HepG2 (cell line): Measurements from ENCODE around the gene TBC1D1. TPM values are rescaled to one million over a fixed set of nuclear protein-coding genes. Genes with fewer than 3 reads are reported as not detected.

Experiments used
- AKNA ChIP-seq: sonication (generic); formaldehyde crosslinking; IDR thresholded peaks from 2 replicates; pipeline ENCODE4 v1.4.0; 2020; ENCODE audit warnings: missing genetic modification reagents, borderline replicate concordance
- ATF7-NPFF ChIP-seq: sonication (generic); formaldehyde crosslinking; IDR thresholded peaks from 2 replicates; pipeline ENCODE4 v1.8.1; 2023; ENCODE audit warnings: mild to moderate bottlenecking, low read depth, missing genetic modification reagents, moderate library complexity
- DBP ChIP-seq: sonication (generic); formaldehyde crosslinking; IDR thresholded peaks from 2 replicates; pipeline ENCODE4 v1.4.0; 2020; ENCODE audit warnings: missing genetic modification reagents; ENCODE audit errors: not compliant biosample characterization
- FIP1L1 ChIP-seq: fragments of 200-400 bp; formaldehyde crosslinking; IDR thresholded peaks from 2 replicates; pipeline ENCODE4 v1.6.1; 2018; ENCODE audit warnings: low read depth, mild to moderate bottlenecking, low read length, moderate library complexity, borderline replicate concordance; ENCODE audit not compliant: insufficient read depth
- HOXA7 ChIP-seq: sonication (generic); formaldehyde crosslinking; IDR thresholded peaks from 2 replicates; pipeline ENCODE4 v1.8.1; 2022; ENCODE audit warnings: mild to moderate bottlenecking, missing genetic modification reagents, moderate library complexity
- PHF5A ChIP-seq: IDR thresholded peaks from one replicate; pipeline ENCODE4 v1.6.1; 2018; ENCODE audit warnings: low read depth, missing genetic modification reagents; ENCODE audit not compliant: unreplicated experiment
- RELA ChIP-seq: sonication (generic); formaldehyde crosslinking; IDR thresholded peaks from 2 replicates; pipeline ENCODE4 v1.4.0; 2020; ENCODE audit warnings: missing genetic modification reagents
- REXO4 ChIP-seq: sonication (generic); formaldehyde crosslinking; IDR thresholded peaks from 2 replicates; pipeline ENCODE4 v1.8.0; 2022; ENCODE audit warnings: missing genetic modification reagents, mild to moderate bottlenecking, borderline replicate concordance
- SUZ12 ChIP-seq: fragments of 150-350 bp; IDR thresholded peaks from 2 replicates; pipeline ENCODE4 v1.6.1; 2014; ENCODE audit warnings: low read depth, low read length
- ZFP36L1 ChIP-seq: sonication (generic); formaldehyde crosslinking; IDR thresholded peaks from 2 replicates; pipeline ENCODE4 v1.8.0; 2022; ENCODE audit warnings: mild to moderate bottlenecking, missing genetic modification reagents, moderate library complexity
- ZFP82 ChIP-seq: sonication (generic); formaldehyde crosslinking; IDR thresholded peaks from 2 replicates; pipeline ENCODE4 v1.5.1; 2020; ENCODE audit warnings: mild to moderate bottlenecking, missing genetic modification reagents, borderline replicate concordance
- ZNF138 ChIP-seq: sonication (generic); formaldehyde crosslinking; IDR thresholded peaks from 2 replicates; pipeline ENCODE4 v1.5.0; 2020; ENCODE audit warnings: mild to moderate bottlenecking, low read depth, missing genetic modification reagents
- ZNF317 ChIP-seq: sonication (generic); formaldehyde crosslinking; IDR thresholded peaks from 2 replicates; pipeline ENCODE4 v1.5.0; 2020; ENCODE audit warnings: mild to moderate bottlenecking, missing genetic modification reagents
- ZNF343 ChIP-seq: sonication (generic); formaldehyde crosslinking; IDR thresholded peaks from 2 replicates; pipeline ENCODE4 v1.4.0; 2020; ENCODE audit warnings: mild to moderate bottlenecking, missing genetic modification reagents
- ZNF552 ChIP-seq: sonication (generic); formaldehyde crosslinking; IDR thresholded peaks from 2 replicates; pipeline ENCODE4 v1.9.0; 2022; ENCODE audit warnings: missing genetic modification reagents, mild to moderate bottlenecking, borderline replicate concordance
- ZNF605 ChIP-seq: sonication (generic); formaldehyde crosslinking; IDR thresholded peaks from 2 replicates; pipeline ENCODE4 v1.8.0; 2022; ENCODE audit warnings: mild to moderate bottlenecking, missing genetic modification reagents
- ZNF709 ChIP-seq: sonication (generic); formaldehyde crosslinking; IDR thresholded peaks from 2 replicates; pipeline ENCODE4 v1.5.0; 2020; ENCODE audit warnings: mild to moderate bottlenecking, missing genetic modification reagents
- ZSCAN5A ChIP-seq: sonication (generic); formaldehyde crosslinking; IDR thresholded peaks from 2 replicates; pipeline ENCODE4 v1.8.0; 2022; ENCODE audit warnings: mild to moderate bottlenecking, missing genetic modification reagents, borderline replicate concordance
- ZUFSP ChIP-seq: sonication (generic); formaldehyde crosslinking; IDR thresholded peaks from 2 replicates; pipeline ENCODE4 v1.9.0; 2021; ENCODE audit warnings: missing genetic modification reagents, mild to moderate bottlenecking, borderline replicate concordance
- polyA plus RNA-seq, 8 experiments: library from polyadenylated mRNA; depleted of rRNA in 3 of 8; stranded (reverse) in 7 of 8; unstranded in 1 of 8; fragments of >200 nt; fragmentation: Illumina TruSeq in 4 of 8; extraction: Trizol in 4 of 8; gene quantifications; 2 replicates each; pipeline versions ENCODE4 v1.2.1 to v1.2.3, GENCODE V29; 2011 to 2016; ENCODE audit warnings: low read depth in 4 of 8, missing spikeins in 1 of 8, mixed read lengths in 1 of 8; ENCODE audit not compliant: insufficient read depth in 1 of 8
- total RNA-seq, 5 experiments: library from RNA; depleted of rRNA; stranded (reverse); fragments of >200 nt; fragmentation: Illumina TruSeq; extraction: Trizol; gene quantifications; 2 replicates each; pipeline ENCODE4 v1.2.3, GENCODE V29; 2016; ENCODE audit warnings: low read depth in 1 of 5

TBC1D1 gene
- total and polyA plus RNA-seq, 2 of the 13 experiments (the other 11 are each of a cell fraction or from before 2014, with no cell fraction given) = 37.3 to 62.8 TPM

- TF ChIP-seq ZSCAN5A (CRISPR knock-in tag) (no peak; the same call in 1 of the 2 replicates), REXO4 (CRISPR knock-in tag) (no peak), ATF7-NPFF (CRISPR knock-in tag) (no peak), AKNA (CRISPR knock-in tag) (no peak), SUZ12 (no peak), ZNF138 (no peak), ZFP82 (no peak), RELA (CRISPR knock-in tag) (no peak), ZFP36L1 (CRISPR knock-in tag) (no peak), HOXA7 (CRISPR knock-in tag) (no peak), ZNF317 (CRISPR knock-in tag) (no peak), ZUFSP (CRISPR knock-in tag) (no peak), DBP (CRISPR knock-in tag) (no peak), ZNF709 (CRISPR knock-in tag) (no peak), ZNF343 (CRISPR knock-in tag) (no peak), ZNF552 (CRISPR knock-in tag) (no peak), PHF5A (CRISPR knock-in tag) (no peak), ZNF605 (CRISPR knock-in tag) (peak; percentile 57; the same call in 1 of the 2 replicates), FIP1L1 (no peak)
These were observed 237.9 kb downstream of the TBC1D1 start (continued) for GRCh38 chr4:38128478-38129459.
